CD4-positive, alpha-beta memory T cell (primary cell): ENCODE measurements around the gene EMC10. TPM values are rescaled to one million over a fixed set of nuclear protein-coding genes. Genes with fewer than 3 reads are reported as not detected.

Experiments used
- CTCF ChIA-PET: fragments of 350-600 bp; sonication (Branson Sonifier 250); formaldehyde crosslinking; loops from one replicate; lab custom pipeline; 2021; ENCODE audit warnings: inconsistent platforms; ENCODE audit not compliant: partially characterized antibody; lab: Charles Lee
- POLR2A ChIA-PET: fragments of 350-600 bp; sonication (Branson Sonifier 250); formaldehyde crosslinking; loops from one replicate; lab custom pipeline; 2021; ENCODE audit not compliant: partially characterized antibody; lab: Charles Lee
- DNase-seq, 5 donors: peaks; one replicate each; pipeline versions ENCODE4 v3.0.0 to v3.0.0-alpha.2; 2020 to 2022; ENCODE audit warnings: mixed read lengths in 1 of 5
- H3K27ac ChIP-seq: one replicate; pipeline ENCODE4 v1.7.0; 2013; ENCODE audit warnings: low read depth, low read length
- H3K27me3 ChIP-seq: 2 replicates; pipeline ENCODE4 v1.7.0; 2013; ENCODE audit warnings: mild to moderate bottlenecking, low read length, moderate library complexity; ENCODE audit not compliant: insufficient read depth
- H3K36me3 ChIP-seq: 2 replicates; pipeline ENCODE4 v1.7.0; 2013; ENCODE audit warnings: mild to moderate bottlenecking, low read length, moderate library complexity; ENCODE audit not compliant: insufficient read depth
- H3K4me1 ChIP-seq: 2 replicates; pipeline ENCODE4 v1.7.0; 2013; ENCODE audit warnings: mild to moderate bottlenecking, low read length, moderate library complexity; ENCODE audit not compliant: insufficient read depth
- H3K4me3 ChIP-seq, 2 donors: one replicate each; pipeline ENCODE4 v1.7.0; 2013; ENCODE audit warnings: low read length in 2 of 2, mild to moderate bottlenecking in 1 of 2
- H3K9me3 ChIP-seq, 2 donors: one replicate each; pipeline ENCODE4 v1.7.0; 2013; ENCODE audit warnings: low read length in 2 of 2, control low read depth in 1 of 2; ENCODE audit not compliant: control insufficient read depth in 1 of 2
- H3K27ac Mint-ChIP-seq, 7 donors: one replicate each; pipeline ENCODE4 v1.8.0; 2020 to 2021; ENCODE audit warnings: mixed read lengths in 7 of 7, mild to moderate bottlenecking in 6 of 7, inconsistent platforms in 3 of 7, moderate library complexity in 3 of 7
- H3K27me3 Mint-ChIP-seq, 2 donors: one replicate each; pipeline ENCODE4 v1.8.0; 2020 to 2021; ENCODE audit warnings: mixed read lengths in 2 of 2
- H3K36me3 Mint-ChIP-seq, 2 donors: one replicate each; pipeline ENCODE4 v1.8.0; 2020 to 2021; ENCODE audit warnings: mixed read lengths in 2 of 2, inconsistent platforms in 1 of 2, mild to moderate bottlenecking in 1 of 2
- H3K4me1 Mint-ChIP-seq, 4 donors: one replicate each; pipeline ENCODE4 v1.8.0; 2020 to 2021; ENCODE audit warnings: mixed read lengths in 4 of 4, mild to moderate bottlenecking in 1 of 4
- H3K4me3 Mint-ChIP-seq, 8 donors: one replicate each; pipeline ENCODE4 v1.8.0; 2020 to 2021; ENCODE audit warnings: mixed read lengths in 8 of 8, mild to moderate bottlenecking in 7 of 8, moderate library complexity in 6 of 8, inconsistent platforms in 3 of 8
- H3K9me3 Mint-ChIP-seq, 8 donors: one replicate each; pipeline ENCODE4 v1.8.0; 2020 to 2021; ENCODE audit warnings: mixed read lengths in 8 of 8, mild to moderate bottlenecking in 5 of 8, inconsistent platforms in 3 of 8, moderate library complexity in 1 of 8
- intact Hi-C: fragments of 100-400 bp; cut with micrococcal nuclease; formaldehyde crosslinking; loops from one replicate; pipeline ENCODE4 v1.15.1; 2023
- polyA plus RNA-seq, 2 donors: library from polyadenylated mRNA; unstranded; fragments of 300-500 nt; fragmentation: Illumina TruSeq; gene quantifications; one replicate each; pipeline ENCODE4 v1.2.3, GENCODE V29; 2021
- total RNA-seq, 2 experiments: library from RNA; stranded (reverse); gene quantifications; one replicate each; pipeline ENCODE4 v1.2.3, GENCODE V29; 2021

The EMC10 gene
- total and polyA plus RNA-seq, 4 experiments from 2014 or later, result 7.8 to 92.6 (median 46.9) TPM

DNA sequence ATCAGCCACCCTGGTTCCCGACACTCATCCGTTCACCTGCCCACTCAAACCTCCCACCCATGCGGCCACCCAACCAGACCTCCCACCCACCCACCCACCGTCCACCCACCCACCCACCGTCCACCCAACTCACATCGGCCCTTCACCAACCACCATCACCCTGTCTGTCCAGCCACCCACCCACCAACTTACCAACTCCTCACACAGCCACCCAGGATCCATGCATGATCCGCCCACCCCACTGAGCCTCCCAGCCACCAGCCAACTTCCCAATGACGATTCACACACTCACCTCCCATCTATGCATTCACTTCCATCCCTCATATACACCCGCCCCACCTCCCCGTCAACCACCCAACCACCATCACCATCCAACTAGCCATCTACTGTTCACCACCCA lies 30.4 kb downstream of the EMC10 start:
- Mint-ChIP-seq H3K27me3 (peaks cover 0 to 5% of the 10 kb centered on the region in 2 donors), H3K4me1 (peaks cover 5 to 23% (median 18%) of the 10 kb centered on the region in 4 donors), H3K36me3 (peaks cover 0 to 7% of the 10 kb centered on the region in 2 donors), H3K27ac (peak overlapping the region in 1 of 7 donors; percentile 75), H3K9me3 (peaks cover 0 to 3% (median 0%) of the 10 kb centered on the region in 8 donors), H3K4me3 (no peak overlapping the region)
- H3K27me3 ChIP-seq, result no peaks in the 10 kb centered on the region
- no peaks in the 10 kb centered on the region for H3K9me3 ChIP-seq
- CTCF ChIA-PET, result no interaction called here
- intact Hi-C loops, result no loop called here
- no peak overlapping the region for H3K4me3 ChIP-seq
- no peak overlapping the region for H3K27ac ChIP-seq
- H3K4me1 ChIP-seq, result peaks cover 12% of the 10 kb centered on the region
- POLR2A ChIA-PET, result no interaction called here
- DNase-seq, result peak in 1 of 5 donors; percentile 18
- no peaks in the 10 kb centered on the region for H3K36me3 ChIP-seq

DNA sequence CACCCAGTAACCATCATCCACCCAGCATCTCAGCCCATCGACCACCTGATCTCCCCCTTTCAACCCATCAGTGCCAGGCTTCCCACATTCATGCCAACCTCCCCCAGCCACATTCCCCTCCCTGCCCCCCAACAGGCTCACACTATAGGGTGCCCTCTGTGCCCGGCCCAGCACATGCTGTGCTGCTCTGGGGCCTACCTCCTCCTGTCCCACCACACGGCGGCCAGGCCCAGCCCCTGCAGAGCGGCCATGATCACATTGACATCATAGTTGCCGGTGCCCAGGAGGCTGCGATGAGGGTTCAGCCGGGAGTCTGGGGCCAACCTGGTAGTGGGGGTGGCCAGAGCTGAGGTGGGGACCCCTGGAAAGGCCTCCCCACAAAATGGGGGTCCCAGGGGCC lies 31.1 kb downstream of the EMC10 start:
- Histone ChIP-seq H3K27me3 (no peaks in the 10 kb centered on the region), H3K27ac (no peak overlapping the region), H3K4me1 (peaks cover 13% of the 10 kb centered on the region), H3K9me3 (no peaks in the 10 kb centered on the region), H3K36me3 (no peaks in the 10 kb centered on the region), H3K4me3 (no peak overlapping the region)
- CTCF ChIA-PET, result no interaction called here
- Mint-ChIP-seq H3K4me1 (peaks cover 7 to 25% (median 20%) of the 10 kb centered on the region in 4 donors), H3K27ac (peak overlapping the region in 3 of 7 donors; percentile 75 to 86 (median 80)), H3K4me3 (no peak overlapping the region), H3K36me3 (peaks cover 0 to 6% of the 10 kb centered on the region in 2 donors), H3K27me3 (peaks cover 0 to 5% of the 10 kb centered on the region in 2 donors), H3K9me3 (peaks cover 0 to 3% (median 0%) of the 10 kb centered on the region in 8 donors)
- POLR2A ChIA-PET, result no interaction called here
- intact Hi-C loops, result no loop called here
- DNase-seq, result no peak

DNA sequence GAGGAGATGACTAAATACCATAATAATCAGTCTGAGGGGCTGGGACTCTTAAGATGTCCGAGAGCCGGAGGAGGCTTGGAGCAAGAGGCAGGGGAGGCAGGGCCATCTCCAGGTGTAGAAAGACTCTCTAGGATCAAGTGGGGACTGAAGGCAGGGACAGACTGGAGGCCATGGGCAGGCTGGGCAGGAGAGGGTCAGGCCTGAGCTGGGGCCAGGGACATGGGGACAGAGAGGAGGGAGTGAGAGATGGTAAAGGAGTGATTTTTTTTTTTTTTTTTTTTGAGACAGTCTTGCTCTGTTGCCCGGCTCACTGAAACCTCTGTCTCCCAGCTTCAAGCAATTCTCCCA lies 32.5 kb downstream of the EMC10 start:
- peak overlapping the region in 4 of 8 donors; percentile 32 to 57 (median 50) for H3K4me3 Mint-ChIP-seq
- Histone ChIP-seq H3K27me3 (no peaks in the 10 kb centered on the region), H3K4me3 (no peak overlapping the region), H3K4me1 (peaks cover 13% of the 10 kb centered on the region), H3K36me3 (no peaks in the 10 kb centered on the region), H3K27ac (no peak overlapping the region), H3K9me3 (no peaks in the 10 kb centered on the region)
- intact Hi-C loops, result no loop called here
- ChIA-PET POLR2A (interaction anchor here (0.6 to 0.7 kb wide), 3 partner anchors 51 to 373 kb away, joined by 3 read pairs; no protein-coding TSS in a partner anchor), CTCF (no interaction called here)
- H3K36me3 Mint-ChIP-seq, result peaks cover 0 to 6% of the 10 kb centered on the region in 2 donors
- DNase-seq, result no peak
- peaks cover 7 to 32% (median 20%) of the 10 kb centered on the region in 4 donors for H3K4me1 Mint-ChIP-seq
- H3K27me3 Mint-ChIP-seq, result peaks cover 0 to 5% of the 10 kb centered on the region in 2 donors
- H3K27ac Mint-ChIP-seq, result peak overlapping the region; percentile 25 to 87 (median 62)
- peaks cover 0 to 3% (median 0%) of the 10 kb centered on the region in 8 donors for H3K9me3 Mint-ChIP-seq

DNA sequence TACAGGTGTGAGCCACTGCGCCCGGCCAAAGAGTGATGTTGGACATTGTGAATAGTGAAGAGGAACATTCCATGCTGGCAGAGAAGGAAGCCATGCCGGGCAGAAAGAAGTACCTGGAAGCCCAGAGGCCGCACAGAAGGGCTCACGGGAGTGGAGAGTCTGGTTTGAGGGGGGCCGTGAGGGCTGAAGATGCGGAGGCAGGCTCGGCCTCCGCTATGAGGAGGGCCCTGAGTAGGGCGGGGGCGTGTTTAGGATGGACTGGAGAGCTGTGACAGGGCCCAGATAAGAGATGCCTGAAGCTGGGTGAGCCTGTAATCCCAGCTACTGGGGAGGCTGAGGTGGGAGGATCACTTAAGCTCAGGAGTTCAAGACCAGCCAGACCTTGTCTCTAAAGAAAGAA lies 33.1 kb downstream of the EMC10 start:
- Mint-ChIP-seq H3K9me3 (peaks cover 0 to 3% (median 0%) of the 10 kb centered on the region in 8 donors), H3K36me3 (peaks cover 0 to 6% of the 10 kb centered on the region in 2 donors), H3K27me3 (peaks cover 0 to 7% of the 10 kb centered on the region in 2 donors), H3K4me3 (peak overlapping the region in 5 of 8 donors; percentile 33 to 65 (median 61)), H3K4me1 (peaks cover 7 to 32% (median 20%) of the 10 kb centered on the region in 4 donors), H3K27ac (peak overlapping the region; percentile 43 to 90 (median 74))
- Histone ChIP-seq H3K36me3 (no peaks in the 10 kb centered on the region), H3K27me3 (no peaks in the 10 kb centered on the region), H3K4me1 (peaks cover 13% of the 10 kb centered on the region), H3K4me3 (no peak overlapping the region), H3K9me3 (no peaks in the 10 kb centered on the region), H3K27ac (no peak overlapping the region)
- DNase-seq, result no peak
- intact Hi-C loops, result no loop called here
- POLR2A ChIA-PET, result interaction anchor here (0.6 to 1.2 kb wide), 3 partner anchors 51 to 373 kb away, joined by 3 to 5 read pairs (median 3); no protein-coding TSS in a partner anchor
- CTCF ChIA-PET, result no interaction called here

DNA sequence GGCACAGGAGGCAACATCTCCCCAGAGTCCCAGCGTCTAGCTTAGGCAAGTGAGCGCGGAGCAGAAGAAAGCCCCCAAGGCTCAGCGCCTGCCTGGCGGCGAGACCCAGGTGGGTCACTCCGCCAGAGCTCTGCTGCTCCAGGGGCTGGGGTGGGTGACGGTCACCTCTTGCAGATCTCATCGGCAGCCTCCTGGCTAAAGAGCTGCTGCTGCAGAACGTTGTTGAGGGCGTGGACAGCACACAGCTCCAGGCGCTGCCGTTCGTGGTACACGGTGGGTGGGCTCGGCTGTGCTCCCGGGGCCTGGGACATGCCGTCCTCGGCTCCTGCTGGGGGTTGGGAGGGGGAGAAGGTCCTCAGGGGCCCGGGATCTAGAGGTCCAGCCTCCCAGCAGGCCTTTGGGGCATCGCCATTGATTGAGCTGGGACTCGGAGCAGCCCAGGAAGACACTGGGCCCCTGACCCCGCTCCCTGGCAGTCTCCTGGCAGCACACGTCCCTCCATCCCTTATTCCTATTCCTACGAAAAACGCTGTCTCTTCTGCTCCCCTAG lies 33.9 kb downstream of the EMC10 start:
- ChIA-PET CTCF (interaction anchor here (0.9 kb wide), 1 partner anchor 274 kb away, joined by 3 read pairs; no protein-coding TSS in a partner anchor), POLR2A (interaction anchor here (1.2 to 2.4 kb wide), 4 partner anchors 124 to 294 kb away, joined by 5 to 14 read pairs (median 9); partner anchors contain the start of gene POLD1)
- Mint-ChIP-seq H3K27me3 (peaks cover 0 to 9% of the 10 kb centered on the region in 2 donors), H3K4me1 (peaks cover 7 to 32% (median 20%) of the 10 kb centered on the region in 4 donors), H3K36me3 (peaks cover 0 to 4% of the 10 kb centered on the region in 2 donors), H3K9me3 (peaks cover 0 to 3% (median 0%) of the 10 kb centered on the region in 8 donors), H3K4me3 (peak overlapping the region; percentile 89 to 97 (median 92)), H3K27ac (peak overlapping the region; percentile 97 to 99 (median 99))
- DNase-seq, result no peak
- no peaks in the 10 kb centered on the region for H3K9me3 ChIP-seq
- no peaks in the 10 kb centered on the region for H3K27me3 ChIP-seq
- peak overlapping the region; percentile 61 to 83 for H3K4me3 ChIP-seq
- peak overlapping the region; percentile 78 for H3K27ac ChIP-seq
- no peaks in the 10 kb centered on the region for H3K36me3 ChIP-seq
- H3K4me1 ChIP-seq, result peaks cover 13% of the 10 kb centered on the region
- intact Hi-C loops, result loop anchor here (2.0 kb wide), 2 partner anchors 125 to 141 kb away; partner anchors contain the start of gene POLD1

DNA sequence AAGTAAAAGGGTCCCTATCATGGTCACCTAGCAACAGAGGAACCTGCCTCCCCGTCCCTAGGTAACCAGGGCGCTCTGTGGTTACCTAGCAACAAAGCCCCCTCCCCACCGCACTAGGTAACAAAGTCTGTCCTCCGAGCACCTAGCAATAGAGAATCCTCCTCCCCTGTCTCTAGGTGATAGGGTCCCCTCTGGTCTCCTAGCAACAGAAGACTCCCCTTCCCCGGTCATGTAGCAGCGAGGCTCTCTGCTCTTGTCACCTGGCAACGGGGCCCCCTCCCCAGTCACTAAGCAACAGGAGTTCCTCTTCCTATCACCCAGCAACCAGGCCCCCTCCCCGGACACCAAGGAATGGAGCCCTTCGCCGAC lies 34.4 kb downstream of the EMC10 start:
- Mint-ChIP-seq H3K4me3 (peak overlapping the region; percentile 89 to 97 (median 92)), H3K4me1 (peaks cover 7 to 32% (median 20%) of the 10 kb centered on the region in 4 donors), H3K9me3 (peaks cover 0 to 3% (median 0%) of the 10 kb centered on the region in 8 donors), H3K27ac (peak overlapping the region; percentile 97 to 99 (median 99)), H3K27me3 (peaks cover 0 to 9% of the 10 kb centered on the region in 2 donors), H3K36me3 (peaks cover 0 to 4% of the 10 kb centered on the region in 2 donors)
- no peak for DNase-seq
- intact Hi-C loops, result loop anchor here (1.0 to 2.0 kb wide), 6 partner anchors 34 to 294 kb away; partner anchors contain the start of genes EMC10, GARIN5A and POLD1
- H3K9me3 ChIP-seq, result no peaks in the 10 kb centered on the region
- H3K4me1 ChIP-seq, result peaks cover 13% of the 10 kb centered on the region
- H3K27me3 ChIP-seq, result no peaks in the 10 kb centered on the region
- peak overlapping the region; percentile 61 to 83 for H3K4me3 ChIP-seq
- H3K36me3 ChIP-seq, result no peaks in the 10 kb centered on the region
- ChIA-PET POLR2A (interaction anchor here (0.8 to 3.1 kb wide), 17 partner anchors 14 to 634 kb away, joined by 3 to 22 read pairs (median 5); partner anchors contain the start of genes AKT1S1, EMC10, GARIN5A and KCNC3), CTCF (interaction anchor here (0.9 to 2.1 kb wide), 4 partner anchors 31 to 273 kb away, joined by 3 to 5 read pairs (median 4); no protein-coding TSS in a partner anchor)
- peak overlapping the region; percentile 78 for H3K27ac ChIP-seq
